Caco-2 (cell line): ENCODE data around the gene AXDND1. TPM values are rescaled to one million over a fixed set of nuclear protein-coding genes. Genes with fewer than 3 reads are reported as not detected.

Experiments
- BruUV-seq: library from RNA; stranded (reverse); fragments of 400-500 nt; replicated peaks from 2 replicates; lab custom pipeline; 2021; lab: Mats Ljungman, UMichigan
- CTCF ChIA-PET: fragments of 300-600 bp; sonication (Branson Sonifier 250); formaldehyde crosslinking; loops from one replicate; lab custom pipeline; 2022; ENCODE audit warnings: antibody characterized with exemption; lab: Charles Lee
- POLR2A ChIA-PET: fragments of 300-600 bp; sonication (Branson Sonifier 250); formaldehyde crosslinking; loops from one replicate; lab custom pipeline; 2022; ENCODE audit warnings: antibody characterized with exemption; lab: Charles Lee
- DNase-seq, 2 experiments: peaks; one replicate each; pipeline versions ENCODE4 v3.0.0 to v3.0.0-alpha.2; 2020 to 2022
- H3K27me3 ChIP-seq: replicated peaks from 2 replicates; pipeline ENCODE4 v1.6.0; 2011; ENCODE audit warnings: low read length; ENCODE audit not compliant: control insufficient read depth, insufficient read depth
- H3K36me3 ChIP-seq: 2 replicates; pipeline ENCODE4 v1.5.1; 2011; ENCODE audit warnings: low read length; ENCODE audit not compliant: control insufficient read depth, insufficient read depth
- H3K4me1 ChIP-seq: fragments of 250-450 bp; sonication (Bioruptor Pico); 2 replicates; pipeline ENCODE4 v1.5.1; 2020; ENCODE audit warnings: mild to moderate bottlenecking
- H3K4me3 ChIP-seq: 2 replicates; pipeline ENCODE4 v1.5.1; 2011; ENCODE audit warnings: low read depth, mild to moderate bottlenecking, control low read depth, low read length
- H3K9me3 ChIP-seq: fragments of 250-450 bp; sonication (Bioruptor Pico); 2 replicates; pipeline ENCODE4 v1.5.1; 2020; ENCODE audit warnings: mild to moderate bottlenecking, moderate library complexity
- H3K27ac Mint-ChIP-seq: one replicate; pipeline ENCODE4 v1.8.0; 2022; ENCODE audit warnings: mixed read lengths; ENCODE audit not compliant: unreplicated experiment
- H3K27me3 Mint-ChIP-seq: one replicate; pipeline ENCODE4 v1.8.0; 2022; ENCODE audit warnings: mixed read lengths; ENCODE audit not compliant: insufficient read depth, unreplicated experiment
- H3K36me3 Mint-ChIP-seq: one replicate; pipeline ENCODE4 v1.8.0; 2022; ENCODE audit warnings: mild to moderate bottlenecking, mixed read lengths; ENCODE audit not compliant: insufficient read depth, unreplicated experiment
- H3K4me1 Mint-ChIP-seq: one replicate; pipeline ENCODE4 v1.8.0; 2022; ENCODE audit warnings: low read depth, mixed read lengths; ENCODE audit not compliant: unreplicated experiment
- H3K4me3 Mint-ChIP-seq: one replicate; pipeline ENCODE4 v1.8.0; 2022; ENCODE audit warnings: mild to moderate bottlenecking, moderate library complexity, mixed read lengths; ENCODE audit not compliant: unreplicated experiment
- H3K9me3 Mint-ChIP-seq: one replicate; pipeline ENCODE4 v1.8.0; 2022; ENCODE audit warnings: mixed read lengths; ENCODE audit not compliant: unreplicated experiment
- intact Hi-C: fragments of 100-400 bp; cut with micrococcal nuclease; formaldehyde crosslinking; loops from one replicate; pipeline ENCODE4 v1.10.0; 2022; ENCODE audit not compliant: unreplicated experiment
- total RNA-seq: library from RNA; stranded (reverse); gene quantifications from 2 replicates; pipeline ENCODE4 v1.2.3, GENCODE V29; 2022
- TF ChIP-seq, protein P1 (sequence below), 2 experiments: fragments of 200-600 bp in 1 of 2; IDR thresholded peaks; 1 replicate in 1 of 2; 2 replicates in 1 of 2; pipeline versions ENCODE4 v1.5.1 to v1.8.0; 2011 to 2022; ENCODE audit warnings: antibody characterized with exemption in 1 of 2, control low read depth in 1 of 2, inconsistent platforms in 1 of 2, low read depth in 1 of 2, low read length in 1 of 2, mild to moderate bottlenecking in 1 of 2, moderate library complexity in 1 of 2; ENCODE audit not compliant: insufficient read depth in 1 of 2, severe bottlenecking in 1 of 2, unreplicated experiment in 1 of 2

AXDND1 gene
- total RNA-seq, 1 experiment from 2014 or later, result not detected

DNA sequence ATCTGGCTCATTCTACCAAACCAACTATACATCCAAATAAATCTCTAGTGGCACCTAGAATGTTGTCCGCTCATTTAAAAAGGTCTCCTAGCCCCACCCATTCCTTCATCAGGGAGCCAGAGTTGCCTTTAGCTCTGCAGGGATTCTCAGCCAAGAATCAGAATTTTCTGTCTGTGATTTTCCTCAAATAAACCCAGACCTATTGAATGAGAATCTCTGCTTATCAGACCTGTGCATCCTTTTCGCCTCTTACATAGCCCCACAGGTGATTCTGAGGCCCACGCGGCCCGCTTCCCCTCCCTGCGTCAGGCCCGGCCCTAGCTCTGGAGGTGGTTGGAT, 225.5 kb downstream of the AXDND1 start:
- Mint-ChIP-seq H3K27ac (no peak overlapping the region), H3K36me3 (no peaks in the 10 kb centered on the region), H3K4me1 (no peaks in the 10 kb centered on the region), H3K9me3 (no peaks in the 10 kb centered on the region), H3K27me3 (no peaks in the 10 kb centered on the region), H3K4me3 (peak overlapping the region; percentile 63)
- CTCF ChIA-PET, result no interaction called here
- H3K36me3 ChIP-seq, result no peaks in the 10 kb centered on the region
- peak overlapping the region; percentile 37 for H3K4me3 ChIP-seq
- intact Hi-C loops, result no loop called here
- TF ChIP-seq, protein P1, sequence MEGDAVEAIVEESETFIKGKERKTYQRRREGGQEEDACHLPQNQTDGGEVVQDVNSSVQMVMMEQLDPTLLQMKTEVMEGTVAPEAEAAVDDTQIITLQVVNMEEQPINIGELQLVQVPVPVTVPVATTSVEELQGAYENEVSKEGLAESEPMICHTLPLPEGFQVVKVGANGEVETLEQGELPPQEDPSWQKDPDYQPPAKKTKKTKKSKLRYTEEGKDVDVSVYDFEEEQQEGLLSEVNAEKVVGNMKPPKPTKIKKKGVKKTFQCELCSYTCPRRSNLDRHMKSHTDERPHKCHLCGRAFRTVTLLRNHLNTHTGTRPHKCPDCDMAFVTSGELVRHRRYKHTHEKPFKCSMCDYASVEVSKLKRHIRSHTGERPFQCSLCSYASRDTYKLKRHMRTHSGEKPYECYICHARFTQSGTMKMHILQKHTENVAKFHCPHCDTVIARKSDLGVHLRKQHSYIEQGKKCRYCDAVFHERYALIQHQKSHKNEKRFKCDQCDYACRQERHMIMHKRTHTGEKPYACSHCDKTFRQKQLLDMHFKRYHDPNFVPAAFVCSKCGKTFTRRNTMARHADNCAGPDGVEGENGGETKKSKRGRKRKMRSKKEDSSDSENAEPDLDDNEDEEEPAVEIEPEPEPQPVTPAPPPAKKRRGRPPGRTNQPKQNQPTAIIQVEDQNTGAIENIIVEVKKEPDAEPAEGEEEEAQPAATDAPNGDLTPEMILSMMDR (IDR thresholded peaks at IDR 0.05; ENCODE audit: insufficient read depth in 1 of 2, low read depth in 1 of 2, low read length in 1 of 2, severe bottlenecking in 1 of 2, unreplicated experiment in 1 of 2), result no peak
- H3K27me3 ChIP-seq, result no peaks in the 10 kb centered on the region
- POLR2A ChIA-PET, result no interaction called here
- DNase-seq, result no peak
- H3K9me3 ChIP-seq, result no peaks in the 10 kb centered on the region
- no peaks in the 10 kb centered on the region for H3K4me1 ChIP-seq
- no TSS peak for BruUV-seq

DNA sequence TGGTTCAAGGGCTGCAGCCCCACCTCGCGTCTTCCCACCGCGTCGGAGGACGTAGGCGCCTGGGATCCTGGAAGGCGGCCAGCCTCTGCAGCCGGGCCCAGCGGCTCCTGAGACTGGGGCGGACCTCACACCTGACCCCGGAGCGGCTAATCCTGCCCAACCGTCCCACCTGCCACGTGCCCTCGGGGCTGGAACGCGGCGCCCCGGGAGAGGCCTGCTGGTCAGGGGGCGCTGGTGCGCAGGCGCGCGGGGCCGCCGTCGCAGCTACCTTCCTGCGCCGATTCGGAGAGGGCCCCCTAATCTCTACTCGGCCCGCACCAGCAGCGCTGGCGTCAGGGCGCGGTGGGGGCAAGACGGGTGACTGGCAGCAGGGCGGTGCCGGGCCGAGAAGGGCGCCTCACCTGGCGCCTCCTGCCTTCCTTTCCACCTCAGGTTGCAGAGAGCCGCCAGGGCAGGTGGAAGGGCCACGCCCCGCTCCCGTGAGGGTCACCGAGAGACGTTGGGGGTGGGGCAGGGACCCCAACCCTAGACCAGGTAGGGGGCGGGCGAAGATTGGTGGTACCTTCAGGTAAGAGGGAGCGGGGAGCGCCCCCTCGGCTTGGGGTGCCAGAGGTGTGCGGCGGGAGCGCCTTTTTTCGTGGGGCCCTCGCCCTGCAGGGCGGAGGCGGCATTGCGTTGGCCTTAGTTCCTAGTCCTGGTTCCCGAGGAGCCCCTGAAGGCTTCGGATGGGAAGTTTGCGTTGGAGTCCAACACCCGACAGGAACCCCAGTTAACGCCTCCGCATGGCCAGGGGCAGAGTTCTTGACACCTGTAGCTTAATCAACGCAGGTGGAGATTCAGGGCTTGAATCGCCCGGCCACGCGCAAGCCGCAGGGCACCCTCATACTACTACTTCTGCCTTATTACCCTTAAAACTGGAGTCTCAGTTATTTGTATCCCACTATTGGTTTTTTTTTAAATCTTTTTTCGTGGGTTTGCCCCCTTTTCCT, 226.1 kb downstream of the AXDND1 start, which contains the start of gene TDRD5:
Gene TDRD5 (plus strand): TSS at position 241 of the 989 bp plus-strand sequence. CDS start 784 bp downstream, outside the sequence.
- Histone ChIP-seq H3K9me3 (no peaks in the 10 kb centered on the region), H3K4me1 (no peaks in the 10 kb centered on the region), H3K36me3 (no peaks in the 10 kb centered on the region), H3K4me3 (peak within 1 kb of the TSS; percentile 37), H3K27me3 (no peaks in the 10 kb centered on the region)
- intact Hi-C loops, result no loop called here
- H3K36me3 Mint-ChIP-seq, result no peaks in the 10 kb centered on the region
- no peak within 1 kb of the TSS for H3K27ac Mint-ChIP-seq
- peak within 1 kb of the TSS; percentile 63 for H3K4me3 Mint-ChIP-seq
- TF ChIP-seq, protein P1 (IDR thresholded peaks at IDR 0.05; ENCODE audit: insufficient read depth in 1 of 2, low read depth in 1 of 2, low read length in 1 of 2, severe bottlenecking in 1 of 2, unreplicated experiment in 1 of 2), result peak; percentile 4 to 43
- H3K4me1 Mint-ChIP-seq, result no peaks in the 10 kb centered on the region
- ChIA-PET POLR2A (no interaction called here), CTCF (no interaction called here)
- no peaks in the 10 kb centered on the region for H3K9me3 Mint-ChIP-seq
- no peaks in the 10 kb centered on the region for H3K27me3 Mint-ChIP-seq
- no TSS peak for BruUV-seq
- DNase-seq, result peak; percentile 73 to 74

- Histone ChIP-seq H3K36me3 (no peaks in the 10 kb centered on the region), H3K4me3 (no peak overlapping the region), H3K4me1 (no peaks in the 10 kb centered on the region), H3K9me3 (no peaks in the 10 kb centered on the region), H3K27me3 (no peaks in the 10 kb centered on the region)
- CTCF ChIA-PET, result interaction anchor here (1.0 kb wide), 1 partner anchor 151 kb away, joined by 4 read pairs; no protein-coding TSS in a partner anchor
- Mint-ChIP-seq H3K9me3 (peaks cover 10% of the 10 kb centered on the region), H3K4me3 (no peak overlapping the region), H3K4me1 (peaks cover 7% of the 10 kb centered on the region), H3K27ac (no peak overlapping the region), H3K27me3 (peaks cover 6% of the 10 kb centered on the region), H3K36me3 (no peaks in the 10 kb centered on the region)
- POLR2A ChIA-PET, result no interaction called here
- TF ChIP-seq, protein P1 (IDR thresholded peaks at IDR 0.05; ENCODE audit: insufficient read depth in 1 of 2, low read depth in 1 of 2, low read length in 1 of 2, severe bottlenecking in 1 of 2, unreplicated experiment in 1 of 2), result no peak
- BruUV-seq, result no TSS peak
- DNase-seq, result no peak
- intact Hi-C loops, result loop anchor here (1.0 to 2.0 kb wide), 3 partner anchors 305 to 520 kb away; partner anchors contain the start of gene SOAT1
Observed at GRCh38 chr1:179598631-179599030, 232.9 kb downstream of the AXDND1 start.
